ENCODE measurements around the gene CPNE6.

The CPNE6 gene

DNA sequence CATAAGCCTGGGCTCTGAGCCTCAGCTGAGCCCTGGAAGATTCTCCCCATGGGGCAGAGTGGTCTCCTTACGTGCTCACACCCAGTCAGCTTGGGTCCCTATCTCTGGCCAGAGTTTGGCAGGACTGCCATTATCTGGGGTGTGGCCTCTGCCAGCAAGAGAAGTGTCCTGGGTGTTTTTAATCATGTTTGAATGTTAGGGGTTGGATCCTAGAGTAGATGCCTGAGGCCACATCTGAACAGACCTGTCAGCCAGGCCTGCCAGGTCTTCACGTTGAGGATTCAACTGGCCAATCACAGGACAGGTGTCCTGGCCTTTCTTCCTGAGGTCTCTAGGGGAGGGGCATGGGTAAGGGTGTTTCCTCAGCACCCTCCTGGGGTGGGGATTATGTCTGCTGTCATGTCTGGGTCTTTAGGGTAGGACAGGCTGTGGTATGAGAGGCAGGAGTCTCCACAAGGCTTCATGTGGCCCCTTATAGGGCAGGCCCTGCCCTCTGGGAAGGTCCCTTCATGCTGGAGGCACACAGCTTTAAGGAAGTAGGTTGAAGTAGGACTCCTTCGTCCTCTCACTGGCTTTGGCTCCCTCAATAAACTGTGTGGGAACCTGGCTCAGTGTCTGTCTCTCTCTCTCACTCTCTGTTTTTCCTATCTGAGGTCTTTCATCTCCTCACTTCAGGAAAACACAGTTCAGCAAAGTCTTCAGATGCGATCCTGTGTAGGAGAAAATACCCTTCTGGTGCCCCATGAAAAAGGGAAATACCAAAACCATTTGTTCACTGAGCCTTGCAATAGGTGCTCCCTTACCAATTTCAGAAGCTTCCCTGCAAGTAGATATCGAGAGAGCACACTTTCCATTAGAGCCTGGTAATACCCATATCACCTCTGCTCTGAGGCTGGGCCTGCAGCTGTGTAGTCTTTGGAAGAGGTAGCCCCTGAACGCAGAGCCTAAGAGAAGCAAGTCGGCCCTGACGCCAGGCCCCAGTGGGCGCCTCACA is 52.4 kb downstream of the CPNE6 start:
- no peaks in the 10 kb centered on the region for H3K27me3 ChIP-seq (ENCODE audit: control insufficient read depth, insufficient read depth, low read length)
- no peak overlapping the region for H3K27ac ChIP-seq
- no peaks in the 10 kb centered on the region for H3K36me3 ChIP-seq (ENCODE audit: control insufficient read depth, insufficient read depth, low read length)
- TF ChIP-seq CTCF (IDR thresholded peaks at IDR 0.05): no peak
- H2AFZ ChIP-seq: no peak overlapping the region
- H3K9ac ChIP-seq: no peak overlapping the region
- no peaks in the 10 kb centered on the region for H3K4me1 ChIP-seq
- H3K4me3 ChIP-seq (ENCODE audit: low read depth, low read length): no peak overlapping the region
- H3K4me2 ChIP-seq (ENCODE audit: low read length): no peak overlapping the region
- H3K79me2 ChIP-seq: peaks cover under 1% of the 10 kb centered on the region
- no peaks in the 10 kb centered on the region for H3K9me3 ChIP-seq (ENCODE audit: control insufficient read depth, low read length)

DNA sequence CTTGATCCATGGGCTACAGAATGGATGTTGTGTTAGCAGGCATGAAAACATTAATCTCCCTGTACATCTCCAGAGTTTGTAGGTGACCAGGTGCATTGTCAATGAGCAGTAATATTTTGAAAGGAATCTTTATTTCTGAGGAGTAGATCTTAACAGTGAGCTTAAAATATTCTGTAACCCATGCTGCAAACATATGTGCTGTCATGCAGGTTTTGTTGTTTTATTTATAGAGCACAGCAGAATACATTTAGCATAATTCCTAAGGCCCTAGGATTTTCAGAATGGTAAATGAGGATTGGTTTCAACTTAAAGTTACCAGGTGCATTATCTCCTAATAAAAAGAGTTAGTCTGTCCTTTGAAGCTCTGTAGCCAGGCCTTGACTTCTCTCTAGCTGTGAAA is 55.6 kb downstream of the CPNE6 start:
- TF ChIP-seq CTCF (IDR thresholded peaks at IDR 0.05): no peak
- H3K27ac ChIP-seq: no peak overlapping the region
- H3K79me2 ChIP-seq: no peaks in the 10 kb centered on the region

GRCh38 chr14:24127673-24128072 is 56.3 kb downstream of the CPNE6 start:
- Histone ChIP-seq H2AFZ (no peak overlapping the region), H3K4me3 (ENCODE audit: low read depth, low read length) (no peak overlapping the region), H3K4me2 (ENCODE audit: low read length) (no peak overlapping the region), H3K27me3 (ENCODE audit: control insufficient read depth, insufficient read depth, low read length) (no peaks in the 10 kb centered on the region), H3K27ac (no peak overlapping the region), H3K36me3 (ENCODE audit: control insufficient read depth, insufficient read depth, low read length) (no peaks in the 10 kb centered on the region), H3K9ac (no peak overlapping the region), H3K79me2 (no peaks in the 10 kb centered on the region), H3K9me3 (ENCODE audit: control insufficient read depth, low read length) (no peaks in the 10 kb centered on the region), H3K4me1 (no peaks in the 10 kb centered on the region)
- TF ChIP-seq CTCF (IDR thresholded peaks at IDR 0.05): no peak

More for the DNA sequence above, 55.6 kb downstream of the CPNE6 start:
- Histone ChIP-seq H3K9ac (no peak overlapping the region), H3K4me1 (no peaks in the 10 kb centered on the region), H3K4me3 (ENCODE audit: low read depth, low read length) (no peak overlapping the region), H3K36me3 (ENCODE audit: control insufficient read depth, insufficient read depth, low read length) (no peaks in the 10 kb centered on the region), H3K27me3 (ENCODE audit: control insufficient read depth, insufficient read depth, low read length) (no peaks in the 10 kb centered on the region), H3K9me3 (ENCODE audit: control insufficient read depth, low read length) (no peaks in the 10 kb centered on the region), H3K4me2 (ENCODE audit: low read length) (no peak overlapping the region), H2AFZ (no peak overlapping the region)

All from parathyroid adenoma (tissue), 2 donors.